Neural cell (in vitro differentiated cells): ENCODE data around the gene CDHR2. TPM values are rescaled to one million over a fixed set of nuclear protein-coding genes. Genes with fewer than 3 reads are reported as not detected.

Experiments
- H2AFZ ChIP-seq: fragments of 200-600, 300-800 bp; sonication (generic), shearing (Covaris generic); 2 replicates; pipeline ENCODE4 v1.6.0; 2014; ENCODE audit warnings: low read depth, mild to moderate bottlenecking, antibody characterized with exemption, low read length, moderate library complexity
- H3F3A ChIP-seq: fragments of 200-600 bp; shearing (Covaris generic); 2 replicates; pipeline ENCODE4 v1.6.1; 2016; ENCODE audit warnings: mild to moderate bottlenecking, moderate library complexity, mixed read lengths, antibody characterized with exemption, low read length; ENCODE audit not compliant: insufficient read depth, poor library complexity, severe bottlenecking
- H3K27ac ChIP-seq: fragments of 200-600, 300-800 bp; sonication (generic), shearing (Covaris generic); 2 replicates; pipeline ENCODE4 v1.5.1; 2014; ENCODE audit warnings: mild to moderate bottlenecking, low read length, moderate library complexity
- H3K27me3 ChIP-seq: fragments of 300-800, 200-600 bp; sonication (generic), shearing (Covaris generic); 2 replicates; pipeline ENCODE4 v1.6.0; 2014; ENCODE audit warnings: mild to moderate bottlenecking, low read depth, low read length, moderate library complexity; ENCODE audit not compliant: insufficient read depth
- H3K36me3 ChIP-seq: fragments of 300-800, 200-600 bp; sonication (generic), shearing (Covaris generic); 2 replicates; pipeline ENCODE4 v1.5.1; 2014; ENCODE audit warnings: mild to moderate bottlenecking, antibody characterized with exemption, low read length, moderate library complexity; ENCODE audit not compliant: insufficient read depth
- H3K4me2 ChIP-seq: fragments of 300-800, 200-600 bp; sonication (generic), shearing (Covaris generic); 2 replicates; pipeline ENCODE4 v1.6.0; 2014; ENCODE audit warnings: mild to moderate bottlenecking, low read length
- H3K4me3 ChIP-seq: fragments of 300-800, 200-600 bp; sonication (generic), shearing (Covaris generic); 2 replicates; pipeline ENCODE4 v1.5.1; 2014; ENCODE audit warnings: mild to moderate bottlenecking, low read length, moderate library complexity
- H3K79me2 ChIP-seq: fragments of 200-600 bp; shearing (Covaris generic); replicated peaks from 2 replicates; pipeline ENCODE4 v1.6.0; 2014; ENCODE audit warnings: mild to moderate bottlenecking, low read length, moderate library complexity; ENCODE audit not compliant: insufficient read depth
- H3K9ac ChIP-seq: fragments of 300-800, 200-600 bp; sonication (generic), shearing (Covaris generic); 2 replicates; pipeline ENCODE4 v1.6.1; 2016; ENCODE audit warnings: mild to moderate bottlenecking, low read length, mixed read lengths
- H3K9me2 ChIP-seq: fragments of 200-600 bp; shearing (Covaris generic); 2 replicates; pipeline ENCODE4 v1.6.1; 2016; ENCODE audit warnings: mild to moderate bottlenecking, low read length, mixed read lengths; ENCODE audit not compliant: insufficient read depth
- H3K9me3 ChIP-seq: fragments of 200-600, 300-800 bp; sonication (generic), shearing (Covaris generic); 2 replicates; pipeline ENCODE4 v1.6.1; 2016; ENCODE audit warnings: mild to moderate bottlenecking, mixed run types, low read length, moderate library complexity, mixed read lengths
- H4K20me1 ChIP-seq: fragments of 200-600 bp; shearing (Covaris generic); 2 replicates; pipeline ENCODE4 v1.6.1; 2016; ENCODE audit warnings: mild to moderate bottlenecking, mixed run types; ENCODE audit not compliant: insufficient read depth
- EP300 ChIP-seq: fragments of 450-650 bp; conservative IDR thresholded peaks from 2 replicates; pipeline ENCODE4 v1.6.1; 2014; ENCODE audit warnings: antibody characterized with exemption, mild to moderate bottlenecking, moderate library complexity; ENCODE audit not compliant: poor library complexity, severe bottlenecking
- EZH2 ChIP-seq: fragments of 200-600, 300-800 bp; shearing (Covaris generic), sonication (generic); IDR thresholded peaks from 2 replicates; pipeline ENCODE4 v1.6.1; 2014; ENCODE audit warnings: antibody characterized with exemption, low read length, borderline replicate concordance, mild to moderate bottlenecking; ENCODE audit not compliant: insufficient read depth, poor library complexity, severe bottlenecking
- MXI1 ChIP-seq: fragments of 450-650 bp; conservative IDR thresholded peaks from 2 replicates; pipeline ENCODE4 v1.6.1; 2014; ENCODE audit warnings: antibody characterized with exemption, mild to moderate bottlenecking; ENCODE audit not compliant: poor library complexity, severe bottlenecking
- POLR2AphosphoS5 ChIP-seq: IDR thresholded peaks from 2 replicates; pipeline ENCODE4 v1.6.1; 2012
- RAD21 ChIP-seq: fragments of 450-650 bp; conservative IDR thresholded peaks from 2 replicates; pipeline ENCODE4 v1.6.1; 2014; ENCODE audit warnings: antibody characterized with exemption, mild to moderate bottlenecking, moderate library complexity
- REST ChIP-seq: IDR thresholded peaks from 2 replicates; pipeline ENCODE4 v1.6.1; 2012; ENCODE audit warnings: borderline replicate concordance
- SMC3 ChIP-seq: fragments of 450-650 bp; conservative IDR thresholded peaks from 2 replicates; pipeline ENCODE4 v1.6.1; 2014; ENCODE audit warnings: antibody characterized with exemption, mild to moderate bottlenecking, moderate library complexity; ENCODE audit not compliant: poor library complexity
- TAF1 ChIP-seq: IDR thresholded peaks from 2 replicates; pipeline ENCODE4 v1.6.1; 2012; ENCODE audit warnings: low read depth
- polyA plus RNA-seq: library from polyadenylated mRNA; depleted of rRNA; stranded (reverse); fragments of >200 nt; gene quantifications from 2 replicates; pipeline ENCODE4 v1.2.3, GENCODE V29; 2014
- TF ChIP-seq, protein P1 (sequence below): fragments of 450-650 bp; IDR thresholded peaks from 2 replicates; pipeline ENCODE4 v1.5.1; 2014; ENCODE audit warnings: antibody characterized with exemption, mild to moderate bottlenecking, moderate library complexity; ENCODE audit not compliant: poor library complexity, severe bottlenecking

The CDHR2 gene
- polyA plus RNA-seq, 1 donor from 2014 or later = 1.0 TPM

GRCh38 chr5:176609724-176610434 lies 60.7 kb downstream of the CDHR2 start, which contains the start of gene GPRIN1:
Gene GPRIN1, minus strand, starts transcription at chr5:176610156. Its CDS starts 10,322 bp downstream, at chr5:176599834.
- Histone ChIP-seq H3K4me2 (peak within 1 kb of the TSS; percentile 80), H2AFZ (peak within 1 kb of the TSS; percentile 56), H3K9ac (peak within 1 kb of the TSS; percentile 85), H3F3A (no peaks in the 10 kb centered on the region), H3K27me3 (peaks cover 18% of the 10 kb centered on the region), H3K79me2 (peaks cover 32% of the 10 kb centered on the region), H3K9me3 (no peaks in the 10 kb centered on the region), H4K20me1 (no peaks in the 10 kb centered on the region), H3K27ac (peak within 1 kb of the TSS; percentile 53), H3K9me2 (no peaks in the 10 kb centered on the region), H3K36me3 (no peaks in the 10 kb centered on the region), H3K4me3 (peak within 1 kb of the TSS; percentile 74)
- no peak for TF ChIP-seq TAF1
- TF ChIP-seq RAD21 = peak; percentile 61
- TF ChIP-seq, protein P1, sequence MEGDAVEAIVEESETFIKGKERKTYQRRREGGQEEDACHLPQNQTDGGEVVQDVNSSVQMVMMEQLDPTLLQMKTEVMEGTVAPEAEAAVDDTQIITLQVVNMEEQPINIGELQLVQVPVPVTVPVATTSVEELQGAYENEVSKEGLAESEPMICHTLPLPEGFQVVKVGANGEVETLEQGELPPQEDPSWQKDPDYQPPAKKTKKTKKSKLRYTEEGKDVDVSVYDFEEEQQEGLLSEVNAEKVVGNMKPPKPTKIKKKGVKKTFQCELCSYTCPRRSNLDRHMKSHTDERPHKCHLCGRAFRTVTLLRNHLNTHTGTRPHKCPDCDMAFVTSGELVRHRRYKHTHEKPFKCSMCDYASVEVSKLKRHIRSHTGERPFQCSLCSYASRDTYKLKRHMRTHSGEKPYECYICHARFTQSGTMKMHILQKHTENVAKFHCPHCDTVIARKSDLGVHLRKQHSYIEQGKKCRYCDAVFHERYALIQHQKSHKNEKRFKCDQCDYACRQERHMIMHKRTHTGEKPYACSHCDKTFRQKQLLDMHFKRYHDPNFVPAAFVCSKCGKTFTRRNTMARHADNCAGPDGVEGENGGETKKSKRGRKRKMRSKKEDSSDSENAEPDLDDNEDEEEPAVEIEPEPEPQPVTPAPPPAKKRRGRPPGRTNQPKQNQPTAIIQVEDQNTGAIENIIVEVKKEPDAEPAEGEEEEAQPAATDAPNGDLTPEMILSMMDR = peak; percentile 77
- TF ChIP-seq POLR2AphosphoS5 = peak; percentile 79
- TF ChIP-seq SMC3 = peak; percentile 57
- TF ChIP-seq REST = peak; percentile 62
- TF ChIP-seq EZH2 = no peak
- peak; percentile 28 for TF ChIP-seq MXI1
- peak; percentile 34 for TF ChIP-seq EP300

- Histone ChIP-seq H3K4me2 (no peak overlapping the region), H3K9me2 (no peaks in the 10 kb centered on the region), H3K9me3 (no peaks in the 10 kb centered on the region), H3K4me3 (peak overlapping the region; percentile 74), H3K36me3 (no peaks in the 10 kb centered on the region), H3K27ac (peak overlapping the region; percentile 51), H4K20me1 (no peaks in the 10 kb centered on the region), H3K79me2 (peaks cover 28% of the 10 kb centered on the region), H3K27me3 (peaks cover 18% of the 10 kb centered on the region), H3K9ac (peak overlapping the region; percentile 85), H2AFZ (peak overlapping the region; percentile 56), H3F3A (no peaks in the 10 kb centered on the region)
- TF ChIP-seq SMC3 (no peak), REST (no peak), EZH2 (no peak), MXI1 (no peak), RAD21 (no peak), EP300 (no peak), POLR2AphosphoS5 (no peak), TAF1 (no peak)
- TF ChIP-seq, protein P1 = no peak
These were observed 61.3 kb downstream of the CDHR2 start for GRCh38 chr5:176610435-176610773.
